Keratinocyte (primary cell): ENCODE data around the gene TSSK1B. TPM values are rescaled to one million over a fixed set of nuclear protein-coding genes. Genes with fewer than 3 reads are reported as not detected.

Source experiments
- DNase-seq: peaks from one replicate; pipeline ENCODE4 v3.0.0-alpha.2; 2011; ENCODE audit warnings: low read depth, missing footprints, low spot score
- FAIRE-seq: peaks from 2 replicates; lab custom pipeline; 2011; peaks lifted over from hg19 to GRCh38; lab: Jason Lieb, UNC
- H2AFZ ChIP-seq: 2 replicates; pipeline ENCODE4 v1.6.0; 2012; ENCODE audit warnings: low read length, control low read depth, inconsistent platforms; ENCODE audit not compliant: control insufficient read depth
- H3K27ac ChIP-seq: 2 replicates; pipeline ENCODE4 v1.5.1; 2011; ENCODE audit warnings: low read length; ENCODE audit not compliant: control insufficient read depth, insufficient read depth
- H3K27me3 ChIP-seq: 3 replicates; pipeline ENCODE4 v1.6.0; 2011; ENCODE audit warnings: low read length; ENCODE audit not compliant: control insufficient read depth, insufficient read depth; ENCODE audit errors: extremely low read depth
- H3K36me3 ChIP-seq, 2 experiments: 2 replicates in 1 of 2; 3 replicates in 1 of 2; pipeline ENCODE4 v1.5.1; 2011; ENCODE audit warnings: low read length in 2 of 2, mild to moderate bottlenecking in 1 of 2; ENCODE audit not compliant: control insufficient read depth in 2 of 2, insufficient read depth in 2 of 2; ENCODE audit errors: extremely low read depth in 1 of 2
- H3K4me1 ChIP-seq: 3 replicates; pipeline ENCODE4 v1.5.1; 2011; ENCODE audit warnings: low read length; ENCODE audit not compliant: control insufficient read depth, insufficient read depth; ENCODE audit errors: extremely low read depth
- H3K4me2 ChIP-seq: 3 replicates; pipeline ENCODE4 v1.6.0; 2011; ENCODE audit warnings: low read depth, low read length; ENCODE audit not compliant: control insufficient read depth, insufficient read depth; ENCODE audit errors: extremely low read depth
- H3K4me3 ChIP-seq, 3 experiments: fragments of 200-600 bp in 1 of 3; sonication (generic) in 1 of 3; 2 replicates in 2 of 3; 3 replicates in 1 of 3; pipeline ENCODE4 v1.5.1; 2011 to 2016; ENCODE audit warnings: low read length in 3 of 3, mild to moderate bottlenecking in 3 of 3, control low read depth in 2 of 3, inconsistent platforms in 1 of 3, low read depth in 1 of 3, mixed read lengths in 1 of 3, mixed run types in 1 of 3, moderate library complexity in 1 of 3; ENCODE audit not compliant: control insufficient read depth in 2 of 3, insufficient read depth in 2 of 3; ENCODE audit errors: extremely low read depth in 1 of 3
- H3K79me2 ChIP-seq: 2 replicates; pipeline ENCODE4 v1.6.0; 2012; ENCODE audit warnings: low read length; ENCODE audit not compliant: control insufficient read depth, insufficient read depth
- H3K9ac ChIP-seq: 3 replicates; pipeline ENCODE4 v1.6.0; 2011; ENCODE audit warnings: low read length; ENCODE audit not compliant: control insufficient read depth, insufficient read depth; ENCODE audit errors: extremely low read depth
- H3K9me1 ChIP-seq: 3 replicates; pipeline ENCODE4 v1.6.0; 2011; ENCODE audit warnings: low read length; ENCODE audit not compliant: control insufficient read depth, insufficient read depth; ENCODE audit errors: extremely low read depth
- H3K9me3 ChIP-seq: 2 replicates; pipeline ENCODE4 v1.5.1; 2012; ENCODE audit warnings: low read depth, low read length; ENCODE audit not compliant: control insufficient read depth
- H4K20me1 ChIP-seq: 3 replicates; pipeline ENCODE4 v1.6.0; 2011; ENCODE audit warnings: low read length; ENCODE audit not compliant: control insufficient read depth, insufficient read depth; ENCODE audit errors: extremely low read depth
- CTCF ChIP-seq, 3 experiments: IDR thresholded peaks in 1 of 3; conservative IDR thresholded peaks in 1 of 3; optimal IDR thresholded peaks in 1 of 3; 2 replicates in 2 of 3; 3 replicates in 1 of 3; pipeline versions ENCODE3 to v1.5.1; 2011; ENCODE audit warnings: low read length in 3 of 3, mild to moderate bottlenecking in 3 of 3, moderate library complexity in 2 of 3, control low read depth in 1 of 3, inconsistent platforms in 1 of 3; ENCODE audit not compliant: insufficient read depth in 2 of 3; ENCODE audit errors: extremely low read depth in 1 of 3
- EZH2 ChIP-seq: IDR thresholded peaks from one replicate; pipeline ENCODE4 v1.6.1; 2012; ENCODE audit warnings: inconsistent platforms, mild to moderate bottlenecking, low read length, moderate library complexity
- dilution Hi-C: fragments of 300-500 bp; cut with MboI; formaldehyde crosslinking; loops from one replicate; pipeline ENCODE4 v1.7.0; 2020; ENCODE audit warnings: low sequenced_read_pairs; ENCODE audit not compliant: extremely low pct_ligation_motif_present
- polyA plus RNA-seq, 5 experiments: library from polyadenylated mRNA; depleted of rRNA in 3 of 5; stranded (reverse) in 3 of 5; stranded (forward) in 1 of 5; unstranded in 1 of 5; fragments of >200 nt; gene quantifications; 1 replicate in 1 of 5; 2 replicates in 3 of 5; 3 replicates in 1 of 5; pipeline versions ENCODE4 v1.2.1 to v1.2.3, GENCODE V29; 2011 to 2012; ENCODE audit warnings: missing spikeins in 2 of 5, low read depth in 1 of 5, low replicate concordance in 1 of 5

Gene TSSK1B
- polyA plus RNA-seq, 1 donor (not counting 4 experiments of a cell fraction or from before 2014, with no cell fraction given): 0.07 TPM

GRCh38 chr5:113478691-113479090, 43.9 kb upstream of the TSSK1B start:
- peaks cover 20% of the 10 kb centered on the region for H3K79me2 ChIP-seq
- dilution Hi-C loops: no loop called here
- no peak overlapping the region for H2AFZ ChIP-seq
- no peak overlapping the region for H3K4me2 ChIP-seq
- FAIRE-seq (peak; percentile 29), DNase-seq (no peak)
- no peaks in the 10 kb centered on the region for H3K9me1 ChIP-seq
- TF ChIP-seq EZH2 (no peak), CTCF (optimal IDR thresholded peaks at IDR 0.05 in 1 of 3, IDR thresholded peaks at IDR 0.05 in 1 of 3, conservative IDR thresholded peaks at IDR 0.05 in 1 of 3; ENCODE audit: extremely low read depth in 1 of 3, insufficient read depth in 2 of 3, low read length in 3 of 3) (no peak)
- no peaks in the 10 kb centered on the region for H4K20me1 ChIP-seq
- H3K27ac ChIP-seq: no peak overlapping the region
- H3K9ac ChIP-seq: no peak overlapping the region
- peaks cover 6% of the 10 kb centered on the region for H3K4me1 ChIP-seq
- H3K9me3 ChIP-seq: no peaks in the 10 kb centered on the region
- H3K27me3 ChIP-seq: no peaks in the 10 kb centered on the region
- no peaks in the 10 kb centered on the region for H3K36me3 ChIP-seq
- no peak overlapping the region for H3K4me3 ChIP-seq

- peak overlapping the region; percentile 19 for H3K4me2 ChIP-seq
Observed at GRCh38 chr5:113474100-113474728, 39.4 kb upstream of the TSSK1B start.

More at GRCh38 chr5:113474100-113474728, 39.4 kb upstream of the TSSK1B start:
- no peaks in the 10 kb centered on the region for H3K9me1 ChIP-seq
- H3K4me3 ChIP-seq: no peak overlapping the region
- H3K9ac ChIP-seq: no peak overlapping the region
- no peak for DNase-seq
- no peaks in the 10 kb centered on the region for H4K20me1 ChIP-seq
- no peak for TF ChIP-seq EZH2
- TF ChIP-seq CTCF (optimal IDR thresholded peaks at IDR 0.05 in 1 of 3, IDR thresholded peaks at IDR 0.05 in 1 of 3, conservative IDR thresholded peaks at IDR 0.05 in 1 of 3; ENCODE audit: extremely low read depth in 1 of 3, insufficient read depth in 2 of 3, low read length in 3 of 3): no peak
- peaks cover 6% of the 10 kb centered on the region for H3K4me1 ChIP-seq
- dilution Hi-C loops: no loop called here
- H3K27ac ChIP-seq: no peak overlapping the region
- peaks cover 18% of the 10 kb centered on the region for H3K79me2 ChIP-seq
- no peaks in the 10 kb centered on the region for H3K27me3 ChIP-seq
- peaks cover 2% of the 10 kb centered on the region for H3K9me3 ChIP-seq
- peak overlapping the region; percentile 6 for H2AFZ ChIP-seq
- peak; percentile 86 for FAIRE-seq
- no peaks in the 10 kb centered on the region for H3K36me3 ChIP-seq
